Activated CD8-positive, alpha-beta memory T cell treated with anti-CD3 and anti-CD28 coated beads, Interleukin-2, amount 50 U/mL, for 48 hours (primary cell): ENCODE data around the gene QSOX1.

Source experiments
- DNase-seq: peaks from one replicate; pipeline ENCODE4 v3.0.0-alpha.2; 2020

The QSOX1 gene

DNA sequence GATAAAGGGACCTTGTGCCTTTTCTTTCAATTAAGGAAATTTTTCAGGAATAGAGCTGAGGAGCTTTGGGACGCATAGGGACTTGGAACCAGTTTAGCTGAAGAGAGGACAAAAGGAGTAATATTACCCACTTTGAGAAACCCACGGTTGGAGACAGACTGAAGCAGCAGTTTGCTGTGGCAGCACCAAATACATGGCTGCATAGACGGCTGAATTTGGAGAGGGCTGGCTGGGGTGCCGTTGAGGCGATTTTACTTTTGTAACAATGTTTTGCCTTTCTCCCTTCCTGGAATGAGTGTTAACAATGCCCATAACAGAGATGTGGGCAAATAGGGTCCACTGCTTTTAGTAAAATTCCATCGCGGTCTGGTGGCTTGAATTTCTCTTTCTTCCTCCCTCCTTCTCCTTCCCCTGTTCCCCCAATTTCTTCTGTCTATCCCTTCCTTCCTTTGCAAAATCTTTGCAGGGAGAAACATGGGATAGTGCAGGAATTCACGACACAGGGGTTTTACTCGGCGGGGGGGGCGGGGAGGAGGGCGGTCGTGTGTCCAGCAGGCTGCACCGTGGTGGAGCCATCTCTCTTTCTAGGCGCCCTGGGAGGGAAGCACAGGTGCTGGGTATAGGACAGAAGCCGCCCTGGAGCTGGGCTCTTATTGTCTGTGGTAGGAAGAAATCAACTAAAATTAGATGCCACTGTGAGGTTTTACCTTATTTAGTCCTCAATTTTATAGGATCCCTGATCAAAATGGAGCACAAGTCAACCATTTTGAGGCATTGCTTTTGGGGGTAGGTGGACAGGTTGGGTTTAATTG is 82.2 kb downstream of the QSOX1 start:
- no peak for DNase-seq

DNA sequence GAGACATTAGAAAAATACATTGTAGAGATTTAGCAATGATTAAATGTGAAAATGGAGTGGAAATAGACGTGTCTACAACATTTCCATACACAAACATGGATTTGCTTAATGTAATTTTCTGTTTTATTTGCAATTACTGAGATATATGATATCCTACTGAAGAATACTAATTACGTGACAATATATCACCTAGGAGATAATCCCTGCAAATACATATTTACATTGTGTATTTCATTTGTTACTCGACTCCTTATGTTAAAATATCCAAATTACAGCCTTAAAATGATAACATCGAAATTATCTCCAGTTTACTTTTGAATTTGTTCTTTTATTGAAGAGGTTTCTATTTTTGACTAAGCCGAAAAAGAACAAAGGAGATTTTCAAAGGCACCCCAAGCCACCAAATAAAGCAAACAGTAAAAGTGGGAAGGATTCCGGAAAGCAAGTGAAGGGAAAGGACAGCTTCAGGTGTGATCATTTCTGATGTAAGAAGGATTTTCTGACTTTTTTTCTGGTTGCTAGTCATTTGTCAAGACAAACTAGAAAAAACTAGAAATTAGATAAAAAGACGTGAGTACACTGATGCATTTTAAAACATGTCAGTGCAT is 83.3 kb downstream of the QSOX1 start:
- DNase-seq, result no peak

DNA sequence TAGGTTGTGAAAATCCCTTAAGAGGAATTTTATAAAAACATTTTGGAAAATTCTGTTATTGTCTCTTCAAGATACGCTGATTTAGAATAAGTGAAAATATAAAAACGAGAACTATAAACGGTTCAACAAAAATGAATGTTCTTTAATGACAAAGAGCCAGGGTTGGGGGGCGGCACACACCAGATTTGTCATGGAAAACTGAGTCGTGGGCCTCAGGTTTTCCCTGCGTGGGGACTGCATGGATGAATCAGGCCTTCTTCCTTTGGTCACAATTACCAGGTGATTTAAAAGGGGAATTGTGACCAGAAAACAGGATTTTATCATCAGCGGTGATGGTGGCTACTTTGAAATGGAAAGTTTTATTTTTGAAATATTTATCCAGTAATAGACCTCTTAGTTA is 84.0 kb downstream of the QSOX1 start:
- no peak for DNase-seq

DNA sequence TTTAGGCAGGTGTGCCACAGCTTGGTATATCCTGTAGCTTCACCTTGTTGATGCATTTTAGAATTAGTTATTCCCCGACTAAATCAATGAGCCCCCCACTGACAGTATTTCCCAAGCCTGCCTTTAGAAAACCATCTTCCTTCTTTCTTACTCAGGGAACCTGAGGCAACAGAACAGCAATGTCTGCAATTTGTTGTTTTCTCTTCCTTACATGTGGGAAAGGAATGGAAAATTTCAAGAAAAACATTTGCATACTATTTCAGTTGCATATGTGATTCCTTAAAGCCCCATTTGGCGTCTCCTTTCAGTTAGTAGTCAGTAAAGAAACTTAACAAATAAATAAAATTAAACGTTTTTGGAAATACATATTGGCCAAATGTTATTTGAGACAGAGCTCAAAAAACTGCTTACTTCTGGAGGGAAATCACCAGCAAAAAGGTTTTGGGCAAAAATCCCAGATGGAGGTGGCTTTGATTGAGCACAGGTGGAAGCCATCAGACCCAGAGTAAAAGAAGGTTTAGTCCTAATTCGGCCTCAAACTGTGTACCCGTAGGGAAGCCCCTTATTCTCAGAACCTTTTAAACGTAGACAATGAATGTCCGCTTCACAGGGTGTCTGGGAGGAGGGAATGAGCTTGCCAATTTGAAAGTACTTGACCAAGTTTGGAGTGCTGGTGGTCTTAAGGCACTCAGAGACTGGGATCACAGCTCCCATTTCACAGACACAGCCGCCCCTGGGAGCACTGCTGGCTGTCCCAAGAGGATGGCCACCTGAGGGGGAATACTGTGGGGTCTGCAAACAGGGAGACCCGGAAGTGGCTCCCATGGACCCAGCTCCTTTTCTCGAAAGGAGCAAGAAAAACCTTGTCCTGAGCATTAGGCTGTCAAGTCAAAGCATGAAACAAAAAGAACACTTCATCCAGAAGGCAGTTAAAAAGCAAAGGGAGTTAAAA is 84.8 kb downstream of the QSOX1 start:
- no peak for DNase-seq

DNA sequence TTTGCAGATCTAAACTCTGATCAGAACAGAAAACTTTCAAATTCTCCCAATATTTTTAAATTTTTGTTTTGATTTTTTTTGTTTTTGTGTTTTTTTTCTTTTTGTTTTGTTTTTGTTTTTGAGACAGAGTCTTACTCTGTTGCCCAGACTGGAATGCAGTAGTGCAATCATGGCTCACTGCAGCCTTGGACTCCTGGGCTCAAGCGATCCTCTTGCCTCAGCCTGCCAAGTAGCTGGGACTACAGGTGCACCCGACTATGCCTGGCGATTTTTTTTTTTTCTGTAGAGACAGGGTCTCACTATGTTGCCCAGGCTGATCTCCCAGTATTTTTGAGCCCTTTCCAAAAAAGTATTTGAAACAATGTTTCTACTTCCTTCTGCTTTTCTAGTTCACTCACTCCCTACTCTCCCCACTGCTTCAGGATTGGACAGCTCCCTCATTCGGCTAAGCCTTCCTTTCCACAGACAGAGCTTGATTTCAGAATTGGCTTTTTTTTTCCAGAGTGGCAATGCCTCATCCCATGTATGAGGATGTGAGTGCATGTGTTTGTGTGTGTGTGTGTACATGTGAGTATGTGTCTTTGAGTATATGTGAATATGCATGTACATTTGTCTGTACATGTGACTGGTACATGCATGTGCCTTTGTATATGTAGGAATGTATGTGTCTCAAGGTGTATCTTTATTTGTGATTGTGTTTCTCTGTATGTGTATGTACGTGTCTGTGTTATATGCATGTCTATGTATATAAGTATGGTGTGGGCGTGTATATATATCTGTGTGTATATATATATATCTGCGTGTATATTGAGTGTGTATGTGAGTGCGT is 87.3 kb downstream of the QSOX1 start:
- no peak for DNase-seq

DNA sequence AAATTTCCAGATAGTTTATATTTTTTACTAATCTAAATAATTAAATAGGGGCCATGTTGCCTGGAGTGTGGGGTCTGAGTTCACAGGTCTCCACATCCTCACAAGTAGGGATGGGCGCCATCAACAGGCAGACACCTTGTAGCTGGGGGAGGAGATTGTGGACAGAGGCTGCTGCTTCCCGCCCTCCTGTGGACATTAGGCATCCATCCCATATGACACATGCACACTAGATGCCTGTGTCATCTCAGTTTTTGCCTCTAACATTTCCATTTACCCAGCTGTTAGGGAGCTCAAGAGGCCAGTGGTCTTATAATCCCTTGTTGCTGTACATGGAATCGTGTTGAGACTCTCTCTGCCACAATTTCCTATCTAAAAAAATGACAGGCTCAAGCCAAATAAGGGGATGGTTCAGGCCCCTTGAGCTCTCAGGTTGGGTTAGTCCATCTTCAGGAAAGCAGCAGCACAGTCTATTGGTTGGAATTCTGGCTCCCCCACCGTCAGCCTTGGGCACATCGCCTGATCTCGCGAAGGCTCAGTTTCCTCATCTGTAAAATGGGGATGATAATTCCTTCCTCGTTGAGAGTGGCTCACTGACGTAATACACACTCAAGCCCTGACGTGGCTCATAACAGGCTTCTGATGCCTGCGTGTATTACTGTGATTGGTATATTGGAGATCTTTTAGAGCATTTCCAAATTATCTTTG is 89.0 kb downstream of the QSOX1 start:
- DNase-seq, result no peak

DNA sequence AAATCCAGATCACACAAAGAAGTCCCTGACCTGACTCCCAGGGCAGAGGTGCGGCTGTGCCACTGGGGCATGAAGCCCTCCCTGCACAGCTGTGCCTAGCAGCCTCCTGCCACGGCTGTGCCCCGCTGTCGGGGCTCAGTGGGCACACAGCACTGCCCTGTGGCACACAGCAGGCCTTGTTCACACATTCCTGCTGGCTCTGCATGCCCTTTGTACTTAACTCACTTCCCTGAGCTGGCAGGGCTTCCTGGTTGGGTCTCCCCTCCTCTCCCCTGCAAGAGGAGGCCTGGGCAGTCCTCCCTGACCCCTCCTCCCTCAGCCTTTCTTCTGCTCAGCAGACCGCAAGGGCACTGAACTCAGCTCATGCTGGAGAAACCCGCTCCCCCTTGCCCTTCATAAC is 90.2 kb downstream of the QSOX1 start:
- no peak for DNase-seq

DNA sequence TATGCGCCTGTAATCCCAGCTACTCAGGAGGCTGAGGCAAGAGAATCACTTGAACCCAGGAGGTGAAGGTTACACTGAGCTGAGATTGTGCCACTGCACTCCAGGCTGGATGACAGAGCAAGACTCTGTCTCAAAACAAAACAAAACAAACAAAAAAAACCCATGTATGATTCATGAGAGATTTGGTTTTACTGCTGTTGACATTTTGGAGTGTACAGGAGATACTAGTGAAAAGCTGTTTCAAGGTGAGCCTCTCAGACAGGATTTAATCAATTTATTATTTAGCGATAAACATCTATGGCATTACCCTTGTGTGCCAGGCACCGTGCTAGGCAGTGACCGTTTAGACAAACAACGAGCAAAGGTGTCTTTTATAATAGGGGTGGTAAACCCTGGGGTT is 91.9 kb downstream of the QSOX1 start:
- DNase-seq, result no peak

DNA sequence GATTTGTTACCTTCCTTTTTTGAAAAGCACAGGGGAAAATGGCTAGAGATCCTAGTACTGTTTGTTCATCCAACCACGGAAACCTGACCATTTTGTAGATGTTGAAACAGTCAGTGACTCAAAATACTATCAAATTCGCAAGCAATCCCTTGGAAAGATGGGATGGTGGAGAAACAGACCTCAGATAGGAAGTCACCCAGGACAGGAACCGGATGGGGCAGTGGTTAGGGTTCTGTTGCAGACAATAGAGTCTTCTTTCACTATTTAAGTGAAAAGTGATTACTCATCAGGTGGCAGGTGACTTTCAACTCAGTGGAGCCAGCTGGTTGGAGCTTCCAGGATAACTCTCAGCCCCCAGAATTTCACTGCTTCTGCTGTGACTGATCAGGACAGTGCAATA is 92.4 kb downstream of the QSOX1 start:
- DNase-seq, result no peak

DNA sequence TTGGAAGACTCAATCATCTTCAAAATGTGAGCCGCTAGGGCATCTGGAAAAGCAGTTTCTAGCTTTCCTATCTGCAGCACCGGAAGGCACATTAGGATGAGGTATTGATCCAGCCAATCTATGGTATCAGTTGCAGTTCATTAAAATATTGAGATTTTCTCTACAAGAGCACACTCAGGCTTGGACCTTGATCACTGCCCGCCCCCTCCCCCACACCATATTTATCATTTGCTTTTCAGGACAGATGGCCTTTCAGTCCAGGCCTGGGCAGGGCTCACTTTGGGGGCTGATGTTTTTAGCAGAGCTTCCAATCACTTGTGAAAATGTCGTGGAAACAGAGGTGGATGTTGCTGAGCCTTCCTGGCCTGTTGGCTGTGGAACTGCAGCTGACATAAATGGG is 92.9 kb downstream of the QSOX1 start:
- no peak for DNase-seq

DNA sequence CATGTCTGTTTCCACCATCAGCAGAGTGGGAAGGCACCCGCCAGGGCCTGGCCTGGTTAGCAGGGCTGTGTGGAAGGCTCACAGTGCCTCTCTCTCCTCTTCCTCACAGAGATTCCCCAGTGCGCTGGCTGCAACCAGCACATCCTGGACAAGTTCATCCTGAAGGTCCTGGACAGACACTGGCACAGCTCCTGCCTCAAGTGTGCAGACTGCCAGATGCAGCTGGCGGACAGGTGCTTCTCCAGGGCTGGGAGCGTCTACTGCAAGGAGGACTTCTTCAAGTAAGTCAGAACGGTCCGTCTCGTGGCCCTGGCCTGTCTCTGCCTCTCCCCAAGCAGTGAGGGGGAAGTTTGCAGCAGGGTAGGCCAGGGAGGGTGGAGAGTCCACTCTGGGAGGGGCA is 93.5 kb downstream of the QSOX1 start:
- DNase-seq, result no peak

DNA sequence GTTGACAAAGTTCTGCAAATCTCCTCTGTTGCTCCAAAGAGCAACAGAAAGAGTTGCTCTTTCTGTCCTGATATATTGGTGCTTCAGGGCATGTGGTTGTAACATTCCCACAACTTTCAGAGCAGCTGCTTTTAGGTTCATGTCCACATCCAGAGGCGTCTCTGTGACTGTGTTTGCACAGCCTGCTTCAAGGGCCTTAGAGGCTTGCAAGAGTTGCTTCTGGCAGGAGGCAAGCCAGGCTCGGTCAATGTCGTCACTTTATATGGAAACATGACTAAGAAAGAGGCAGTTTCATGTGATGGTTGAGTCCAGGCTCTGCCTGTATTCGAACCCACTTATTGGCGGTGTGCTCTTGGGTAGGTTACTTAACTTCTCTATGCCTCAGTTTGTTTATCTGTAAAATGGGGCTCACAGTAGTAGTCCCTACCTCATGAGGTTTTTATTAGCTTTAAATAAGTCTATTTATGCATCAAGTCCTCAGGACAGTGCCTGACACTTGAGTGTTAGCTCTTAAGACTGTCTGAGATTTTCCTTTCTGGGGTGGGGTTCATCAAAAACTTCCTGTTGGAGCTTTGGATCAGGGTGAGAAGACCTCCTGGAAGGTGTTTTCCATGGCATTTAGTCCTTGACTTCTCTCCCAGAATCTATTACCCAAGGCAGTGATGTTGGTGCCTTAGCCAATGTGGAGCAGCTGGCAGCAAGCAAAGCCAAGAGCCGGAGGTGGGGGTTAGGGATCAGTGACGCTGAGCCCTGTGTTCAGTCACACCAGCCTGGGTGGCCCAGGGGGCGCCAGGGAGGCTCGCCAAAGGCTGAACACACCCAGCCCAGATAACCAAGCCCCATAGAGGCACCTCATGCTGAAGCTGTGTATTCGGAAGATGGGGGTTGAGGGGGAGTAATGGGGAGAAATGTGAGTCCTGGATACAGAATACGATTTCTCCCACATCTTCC is 94.3 kb downstream of the QSOX1 start:
- DNase-seq, result no peak

DNA sequence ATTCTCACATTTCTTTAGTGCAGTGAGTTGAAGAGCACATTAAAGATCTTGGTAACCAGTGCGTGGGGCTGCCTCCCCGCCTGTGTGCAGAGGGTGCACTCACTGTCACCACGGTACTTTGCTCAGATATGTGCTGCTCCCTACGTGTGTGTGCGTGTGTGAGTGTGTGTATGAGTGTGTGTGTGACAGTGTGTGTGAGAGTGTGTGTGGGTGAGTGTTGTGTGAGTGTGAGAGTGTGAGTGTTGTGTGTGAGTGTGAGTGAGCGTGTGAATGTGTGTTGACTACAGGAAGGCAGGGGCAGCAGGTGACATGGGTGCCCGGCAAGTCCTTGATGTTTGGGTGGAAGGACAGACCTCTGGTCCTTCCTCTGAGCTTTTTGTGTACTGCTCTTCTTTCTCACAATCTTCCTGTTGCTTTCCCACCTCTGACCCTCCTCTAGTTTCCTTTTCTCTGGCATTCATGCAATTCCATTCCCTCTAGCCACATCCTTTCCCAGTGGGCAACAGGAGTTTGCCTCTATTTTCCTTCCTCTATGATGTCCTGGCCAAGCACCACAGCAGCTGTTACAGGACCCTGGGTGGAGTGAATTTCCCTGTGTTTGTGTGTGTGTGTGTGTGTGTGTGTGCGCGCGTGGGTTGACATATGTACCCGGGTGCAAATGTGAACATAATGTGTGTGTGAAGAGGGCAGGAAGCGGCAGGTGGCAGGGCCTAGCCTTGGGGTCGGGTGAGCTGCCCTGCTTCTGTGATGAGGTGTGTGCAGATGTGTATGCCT is 95.2 kb downstream of the QSOX1 start:
- DNase-seq, result no peak

DNA sequence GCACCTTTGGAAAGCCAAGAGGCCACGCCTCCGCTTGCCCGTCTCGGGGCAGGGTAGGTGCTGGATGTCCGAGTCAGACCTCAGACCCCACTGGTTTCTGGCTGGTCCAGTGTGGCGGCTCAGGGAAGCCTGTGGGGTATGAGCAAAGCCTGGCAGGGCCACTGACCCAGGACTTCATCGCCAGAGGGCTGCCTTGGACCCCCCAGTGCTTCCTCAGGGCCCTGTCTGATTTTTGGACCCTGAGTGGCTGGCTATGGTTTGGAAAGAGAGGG is 95.8 kb downstream of the QSOX1 start:
- DNase-seq, result no peak

DNA sequence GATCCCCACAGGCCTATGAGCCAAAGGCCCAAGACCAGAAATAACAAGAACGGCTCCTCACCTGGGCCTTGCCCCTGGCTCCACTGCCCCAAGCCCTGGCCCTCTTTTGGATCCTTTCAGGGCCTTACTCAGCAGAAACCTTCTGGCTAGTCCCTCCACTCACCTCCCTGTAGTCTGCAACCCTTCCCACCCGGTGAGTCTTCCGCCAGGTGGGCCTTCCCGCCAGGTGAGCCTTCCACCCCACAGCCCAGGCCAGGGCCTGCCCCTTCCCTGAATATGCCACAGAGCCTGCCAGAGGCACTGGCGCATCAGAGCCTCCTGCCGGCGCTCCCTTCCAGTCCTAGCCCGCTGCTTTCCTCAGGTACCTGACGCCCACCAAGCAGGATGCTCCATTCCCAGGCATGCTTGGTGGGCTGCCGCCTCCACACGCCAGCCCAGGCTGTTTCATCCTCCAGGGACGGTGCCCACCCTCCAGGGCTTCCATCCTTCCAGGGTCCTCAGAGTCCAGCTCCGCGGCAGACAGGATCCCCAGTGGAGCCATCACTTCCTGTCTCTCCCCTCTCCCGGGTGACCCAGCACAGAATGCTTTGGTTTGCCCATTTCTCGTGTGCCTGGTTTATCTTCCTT is 96.3 kb downstream of the QSOX1 start:
- DNase-seq, result no peak

DNA sequence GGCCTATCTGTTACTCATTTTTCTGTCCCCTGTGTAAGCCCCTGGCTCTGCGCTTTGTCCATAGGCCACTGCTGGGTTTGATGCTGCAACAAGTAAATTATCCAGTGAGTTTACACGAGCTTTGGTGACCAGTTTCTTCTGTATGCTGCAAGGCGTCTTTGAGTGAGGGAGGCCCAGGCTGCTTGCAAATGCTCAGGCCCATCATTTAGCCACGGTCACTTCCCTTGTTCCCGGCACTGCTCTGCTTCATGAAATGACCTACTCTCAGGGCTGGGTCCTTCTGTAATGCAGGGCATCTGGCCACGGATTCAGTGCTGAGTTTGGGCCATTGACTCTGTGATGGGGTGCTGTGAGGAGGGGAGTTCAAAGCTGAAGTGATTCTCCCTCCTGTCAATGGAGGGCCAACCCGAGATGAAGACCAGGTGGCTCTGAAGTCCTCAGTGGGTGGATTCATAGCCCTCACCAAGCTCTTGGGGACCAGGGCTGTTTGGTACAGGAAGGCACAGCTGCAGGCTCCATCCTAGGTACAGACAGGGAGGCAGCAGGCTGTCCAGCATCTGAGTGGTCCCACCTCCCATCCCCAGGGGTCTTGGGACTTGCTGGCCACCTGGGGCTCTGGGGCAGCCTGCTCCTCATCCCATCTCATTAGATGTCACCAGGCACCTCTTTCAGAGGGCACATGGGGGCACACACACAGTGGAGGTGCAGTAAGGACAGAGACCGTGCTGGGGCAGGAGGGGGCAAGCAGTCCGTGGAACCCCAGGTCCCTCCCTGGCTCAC is 97.0 kb downstream of the QSOX1 start:
- DNase-seq, result no peak

DNA sequence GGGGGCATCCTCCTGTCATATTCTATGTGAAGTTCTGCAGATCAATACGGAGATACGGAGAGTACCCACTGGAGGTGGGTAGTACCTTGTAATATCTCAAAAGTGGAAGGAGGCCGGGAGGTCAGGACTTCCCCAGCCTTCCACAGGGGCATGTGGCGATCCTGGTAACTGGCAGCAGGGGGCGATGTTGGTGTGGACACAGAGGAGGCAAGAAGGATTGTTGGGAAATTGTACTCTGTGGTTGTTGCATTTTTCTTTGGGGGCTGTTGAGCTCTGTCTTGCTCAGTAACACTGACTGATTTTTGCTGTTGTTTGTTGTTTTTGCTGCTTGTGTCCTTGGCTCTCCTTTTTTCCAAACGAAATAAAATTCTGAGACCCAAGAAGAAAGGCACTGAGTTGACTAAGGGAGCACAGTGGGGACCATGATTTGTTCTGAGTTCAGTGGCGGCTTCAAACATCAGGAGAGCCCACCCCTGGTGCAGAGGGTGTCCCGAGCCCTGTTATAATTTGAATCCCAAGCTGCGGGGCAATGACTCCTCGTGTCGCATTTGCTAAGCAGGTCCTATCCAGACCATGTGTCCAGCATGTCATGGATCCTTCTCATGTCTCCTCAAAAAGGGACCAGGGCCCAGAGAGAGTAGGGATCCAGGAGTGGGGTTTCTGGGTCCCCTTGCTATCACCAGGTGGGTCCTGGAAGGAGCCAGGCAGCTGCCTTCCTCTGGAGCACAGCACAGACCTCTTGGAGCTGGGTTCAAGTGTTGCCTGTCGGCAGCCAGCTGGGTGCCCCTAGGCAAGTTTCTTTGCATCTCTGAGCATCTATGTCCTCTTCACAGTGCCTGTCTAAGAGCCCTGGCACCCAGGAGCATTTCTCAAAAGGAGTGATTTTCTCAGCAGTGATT is 98.2 kb downstream of the QSOX1 start:
- peak; percentile 89 for DNase-seq
